ENCODE results near the gene IQGAP3.

Gene IQGAP3

DNA sequence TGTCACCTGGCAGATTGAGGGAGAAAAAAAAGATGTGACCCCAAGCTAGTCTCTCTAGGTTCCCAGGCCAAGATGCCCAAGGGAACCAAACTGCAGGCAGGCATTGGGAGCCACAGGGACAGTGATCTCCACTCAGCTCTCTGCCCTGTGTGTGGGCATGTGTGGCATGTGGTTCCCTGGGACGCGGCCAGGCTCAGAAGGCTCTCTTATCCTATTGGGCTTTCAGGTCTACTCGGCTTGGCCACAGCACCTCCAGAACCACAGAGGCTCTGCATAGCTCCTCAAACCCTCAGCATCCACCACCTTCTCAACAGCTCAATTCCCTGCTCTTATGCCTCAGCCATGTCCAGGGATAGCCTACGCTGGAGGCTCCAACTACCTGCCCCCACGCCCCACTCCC is 22.0 kb downstream of the IQGAP3 start:
- no peak overlapping the region for H3K4me3 ChIP-seq (ENCODE audit: low read depth in 1 of 2, low read length in 2 of 2)
- H3K4me1 ChIP-seq (ENCODE audit: insufficient read depth, low read length) = peaks cover 8% of the 10 kb centered on the region
- no peak overlapping the region for H3K27ac ChIP-seq (ENCODE audit: low read depth, low read length)
- no peaks in the 10 kb centered on the region for H3K27me3 ChIP-seq (ENCODE audit: control insufficient read depth in 1 of 2, insufficient read depth in 2 of 2, low read length in 2 of 2)
- H3K9ac ChIP-seq (ENCODE audit: low read length) = no peak overlapping the region
- no peaks in the 10 kb centered on the region for H3K9me3 ChIP-seq (ENCODE audit: low read length)
- no peaks in the 10 kb centered on the region for H3K36me3 ChIP-seq (ENCODE audit: insufficient read depth, low read length)

GRCh38 chr1:156549831-156550230 is 22.5 kb downstream of the IQGAP3 start:
- H3K27ac ChIP-seq (ENCODE audit: low read depth, low read length) = no peak overlapping the region
- no peak overlapping the region for H3K9ac ChIP-seq (ENCODE audit: low read length)
- no peaks in the 10 kb centered on the region for H3K36me3 ChIP-seq (ENCODE audit: insufficient read depth, low read length)
- H3K27me3 ChIP-seq (ENCODE audit: control insufficient read depth in 1 of 2, insufficient read depth in 2 of 2, low read length in 2 of 2) = no peaks in the 10 kb centered on the region
- no peak overlapping the region for H3K4me3 ChIP-seq (ENCODE audit: low read depth in 1 of 2, low read length in 2 of 2)
- peaks cover 8% of the 10 kb centered on the region for H3K4me1 ChIP-seq (ENCODE audit: insufficient read depth, low read length)
- H3K9me3 ChIP-seq (ENCODE audit: low read length) = no peaks in the 10 kb centered on the region

DNA sequence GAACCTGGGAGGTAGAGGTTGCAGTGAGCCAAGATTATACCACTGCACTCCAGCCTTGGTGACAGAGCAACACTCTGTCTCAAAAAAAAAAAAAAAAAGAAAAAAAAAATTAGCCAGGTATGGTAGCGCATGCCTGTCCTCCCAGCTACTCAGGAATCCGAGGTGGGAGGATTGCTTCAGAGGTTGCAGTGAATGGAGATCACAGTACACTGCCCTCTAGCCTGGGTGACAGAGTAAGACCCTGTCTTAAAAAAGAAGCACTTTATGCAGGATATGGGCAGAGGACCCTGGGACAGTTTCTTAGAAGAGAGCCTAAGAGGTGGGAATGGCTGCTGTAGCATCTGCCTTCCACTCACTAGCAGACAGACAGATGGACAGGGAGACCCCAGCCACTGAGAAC is 23.0 kb downstream of the IQGAP3 start:
- Histone ChIP-seq H3K4me1 (ENCODE audit: insufficient read depth, low read length) (peaks cover 5% of the 10 kb centered on the region), H3K9ac (ENCODE audit: low read length) (no peak overlapping the region), H3K36me3 (ENCODE audit: insufficient read depth, low read length) (no peaks in the 10 kb centered on the region), H3K27me3 (ENCODE audit: control insufficient read depth in 1 of 2, insufficient read depth in 2 of 2, low read length in 2 of 2) (no peaks in the 10 kb centered on the region), H3K27ac (ENCODE audit: low read depth, low read length) (no peak overlapping the region), H3K4me3 (ENCODE audit: low read depth in 1 of 2, low read length in 2 of 2) (no peak overlapping the region), H3K9me3 (ENCODE audit: low read length) (no peaks in the 10 kb centered on the region)

DNA sequence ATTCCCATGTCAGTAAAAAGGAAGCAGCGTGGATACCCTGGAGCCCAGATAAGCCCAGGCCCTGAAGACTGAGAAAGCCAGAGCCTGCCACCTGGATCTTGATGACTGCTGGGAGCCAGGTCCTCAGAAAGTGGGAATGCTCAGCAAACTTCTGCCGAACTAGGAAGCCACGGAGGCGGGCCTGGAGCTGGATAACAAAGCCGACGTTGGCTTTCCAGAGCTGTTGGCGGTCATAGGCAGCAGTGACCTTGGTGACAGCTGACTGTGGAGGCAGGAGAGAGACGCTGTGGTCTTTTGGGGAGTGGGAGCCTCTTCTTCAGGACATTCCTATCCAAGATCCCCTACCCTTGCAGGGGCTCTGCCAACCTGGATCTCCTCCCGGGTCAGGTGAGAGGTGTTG is 24.4 kb downstream of the IQGAP3 start:
- Histone ChIP-seq H3K36me3 (ENCODE audit: insufficient read depth, low read length) (no peaks in the 10 kb centered on the region), H3K4me3 (ENCODE audit: low read depth in 1 of 2, low read length in 2 of 2) (no peak overlapping the region), H3K9me3 (ENCODE audit: low read length) (no peaks in the 10 kb centered on the region), H3K27me3 (ENCODE audit: control insufficient read depth in 1 of 2, insufficient read depth in 2 of 2, low read length in 2 of 2) (no peaks in the 10 kb centered on the region), H3K27ac (ENCODE audit: low read depth, low read length) (no peak overlapping the region), H3K9ac (ENCODE audit: low read length) (no peak overlapping the region), H3K4me1 (ENCODE audit: insufficient read depth, low read length) (no peaks in the 10 kb centered on the region)

DNA sequence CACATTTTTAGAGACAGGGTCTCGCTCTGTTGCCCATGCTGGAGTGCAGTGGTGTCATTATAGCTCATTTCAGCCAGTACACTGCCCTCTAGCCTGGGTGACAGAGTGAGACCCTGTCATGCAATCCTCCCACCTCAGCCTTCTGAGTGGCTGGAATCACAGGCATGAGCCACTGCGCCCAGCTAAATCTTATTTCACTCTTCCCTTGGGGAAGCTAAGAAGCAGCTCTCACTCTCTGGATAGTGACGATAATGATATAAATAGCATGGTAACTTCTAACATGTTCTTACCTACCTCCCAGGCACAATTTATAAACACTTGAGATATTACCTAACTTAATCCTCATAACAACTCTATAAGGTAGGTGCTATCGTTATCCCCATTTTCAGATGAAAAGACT is 24.9 kb downstream of the IQGAP3 start:
- Histone ChIP-seq H3K27ac (ENCODE audit: low read depth, low read length) (no peak overlapping the region), H3K9me3 (ENCODE audit: low read length) (no peaks in the 10 kb centered on the region), H3K9ac (ENCODE audit: low read length) (no peak overlapping the region), H3K27me3 (ENCODE audit: control insufficient read depth in 1 of 2, insufficient read depth in 2 of 2, low read length in 2 of 2) (no peaks in the 10 kb centered on the region), H3K4me1 (ENCODE audit: insufficient read depth, low read length) (no peaks in the 10 kb centered on the region), H3K36me3 (ENCODE audit: insufficient read depth, low read length) (no peaks in the 10 kb centered on the region), H3K4me3 (ENCODE audit: low read depth in 1 of 2, low read length in 2 of 2) (no peak overlapping the region)

GRCh38 chr1:156546267-156546666 is 26.1 kb downstream of the IQGAP3 start:
- no peak overlapping the region for H3K4me3 ChIP-seq (ENCODE audit: low read depth in 1 of 2, low read length in 2 of 2)
- H3K27me3 ChIP-seq (ENCODE audit: control insufficient read depth in 1 of 2, insufficient read depth in 2 of 2, low read length in 2 of 2) = no peaks in the 10 kb centered on the region
- no peaks in the 10 kb centered on the region for H3K4me1 ChIP-seq (ENCODE audit: insufficient read depth, low read length)
- no peaks in the 10 kb centered on the region for H3K9me3 ChIP-seq (ENCODE audit: low read length)
- H3K27ac ChIP-seq (ENCODE audit: low read depth, low read length) = no peak overlapping the region
- no peak overlapping the region for H3K9ac ChIP-seq (ENCODE audit: low read length)
- H3K36me3 ChIP-seq (ENCODE audit: insufficient read depth, low read length) = no peaks in the 10 kb centered on the region

GRCh38 chr1:156544592-156545102 is 27.7 kb downstream of the IQGAP3 start:
- H3K9me3 ChIP-seq (ENCODE audit: low read length) = no peaks in the 10 kb centered on the region
- H3K27me3 ChIP-seq (ENCODE audit: control insufficient read depth in 1 of 2, insufficient read depth in 2 of 2, low read length in 2 of 2) = no peaks in the 10 kb centered on the region
- no peak overlapping the region for H3K27ac ChIP-seq (ENCODE audit: low read depth, low read length)
- no peaks in the 10 kb centered on the region for H3K36me3 ChIP-seq (ENCODE audit: insufficient read depth, low read length)
- H3K4me3 ChIP-seq (ENCODE audit: low read depth in 1 of 2, low read length in 2 of 2) = no peak overlapping the region
- H3K9ac ChIP-seq (ENCODE audit: low read length) = no peak overlapping the region
- H3K4me1 ChIP-seq (ENCODE audit: insufficient read depth, low read length) = no peaks in the 10 kb centered on the region

GRCh38 chr1:156543066-156543465 is 29.3 kb downstream of the IQGAP3 start:
- H3K9ac ChIP-seq (ENCODE audit: low read length) = no peak overlapping the region
- no peaks in the 10 kb centered on the region for H3K9me3 ChIP-seq (ENCODE audit: low read length)
- peaks cover 5% of the 10 kb centered on the region for H3K4me1 ChIP-seq (ENCODE audit: insufficient read depth, low read length)
- H3K4me3 ChIP-seq (ENCODE audit: low read depth in 1 of 2, low read length in 2 of 2) = no peak overlapping the region
- H3K27ac ChIP-seq (ENCODE audit: low read depth, low read length) = no peak overlapping the region
- no peaks in the 10 kb centered on the region for H3K27me3 ChIP-seq (ENCODE audit: control insufficient read depth in 1 of 2, insufficient read depth in 2 of 2, low read length in 2 of 2)
- no peaks in the 10 kb centered on the region for H3K36me3 ChIP-seq (ENCODE audit: insufficient read depth, low read length)

DNA sequence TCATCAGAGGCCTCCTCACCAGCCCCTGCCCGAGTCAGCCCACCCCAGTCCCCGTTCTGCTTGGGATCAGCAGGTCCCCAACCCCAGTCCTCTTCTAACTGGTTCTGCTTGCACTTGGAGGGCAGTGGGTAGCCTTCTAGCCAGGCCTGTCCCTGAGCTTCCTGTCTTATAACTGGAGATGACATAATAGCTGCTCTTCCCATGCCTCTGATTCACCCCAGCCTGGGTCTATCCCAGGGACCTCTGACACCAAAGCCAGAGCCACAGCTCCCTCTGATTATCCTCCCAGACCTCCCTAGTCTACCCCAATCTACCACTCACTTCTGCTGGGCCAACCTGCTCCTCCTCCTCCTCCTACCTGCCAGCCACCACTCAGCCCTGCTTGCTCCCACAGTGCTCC is 31.4 kb downstream of the IQGAP3 start:
- no peak overlapping the region for H3K9ac ChIP-seq (ENCODE audit: low read length)
- H3K27ac ChIP-seq (ENCODE audit: low read depth, low read length) = no peak overlapping the region
- H3K27me3 ChIP-seq (ENCODE audit: control insufficient read depth in 1 of 2, insufficient read depth in 2 of 2, low read length in 2 of 2) = no peaks in the 10 kb centered on the region
- H3K9me3 ChIP-seq (ENCODE audit: low read length) = no peaks in the 10 kb centered on the region
- no peak overlapping the region for H3K4me3 ChIP-seq (ENCODE audit: low read depth in 1 of 2, low read length in 2 of 2)
- H3K4me1 ChIP-seq (ENCODE audit: insufficient read depth, low read length) = peaks cover 5% of the 10 kb centered on the region
- no peaks in the 10 kb centered on the region for H3K36me3 ChIP-seq (ENCODE audit: insufficient read depth, low read length)

- H3K9ac ChIP-seq (ENCODE audit: low read length) = no peak overlapping the region
- H3K4me3 ChIP-seq (ENCODE audit: low read depth in 1 of 2, low read length in 2 of 2) = no peak overlapping the region
- no peaks in the 10 kb centered on the region for H3K27me3 ChIP-seq (ENCODE audit: control insufficient read depth in 1 of 2, insufficient read depth in 2 of 2, low read length in 2 of 2)
- H3K36me3 ChIP-seq (ENCODE audit: insufficient read depth, low read length) = no peaks in the 10 kb centered on the region
- H3K9me3 ChIP-seq (ENCODE audit: low read length) = no peaks in the 10 kb centered on the region
- peaks cover 5% of the 10 kb centered on the region for H3K4me1 ChIP-seq (ENCODE audit: insufficient read depth, low read length)
- no peak overlapping the region for H3K27ac ChIP-seq (ENCODE audit: low read depth, low read length)
Measured at GRCh38 chr1:156539818-156540355, 32.5 kb downstream of the IQGAP3 start.

- Histone ChIP-seq H3K9me3 (ENCODE audit: low read length) (no peaks in the 10 kb centered on the region), H3K36me3 (ENCODE audit: insufficient read depth, low read length) (no peaks in the 10 kb centered on the region), H3K27ac (ENCODE audit: low read depth, low read length) (no peak overlapping the region), H3K27me3 (ENCODE audit: control insufficient read depth in 1 of 2, insufficient read depth in 2 of 2, low read length in 2 of 2) (no peaks in the 10 kb centered on the region), H3K9ac (ENCODE audit: low read length) (no peak overlapping the region), H3K4me3 (ENCODE audit: low read depth in 1 of 2, low read length in 2 of 2) (no peak overlapping the region), H3K4me1 (ENCODE audit: insufficient read depth, low read length) (peaks cover 5% of the 10 kb centered on the region)
Measured at GRCh38 chr1:156538711-156539440, 33.5 kb downstream of the IQGAP3 start.

GRCh38 chr1:156537027-156537426 is 35.3 kb downstream of the IQGAP3 start:
- no peaks in the 10 kb centered on the region for H3K36me3 ChIP-seq (ENCODE audit: insufficient read depth, low read length)
- no peak overlapping the region for H3K4me3 ChIP-seq (ENCODE audit: low read depth in 1 of 2, low read length in 2 of 2)
- H3K27me3 ChIP-seq (ENCODE audit: control insufficient read depth in 1 of 2, insufficient read depth in 2 of 2, low read length in 2 of 2) = no peaks in the 10 kb centered on the region
- no peaks in the 10 kb centered on the region for H3K9me3 ChIP-seq (ENCODE audit: low read length)
- peaks cover 5% of the 10 kb centered on the region for H3K4me1 ChIP-seq (ENCODE audit: insufficient read depth, low read length)
- no peak overlapping the region for H3K27ac ChIP-seq (ENCODE audit: low read depth, low read length)
- no peak overlapping the region for H3K9ac ChIP-seq (ENCODE audit: low read length)

Data from muscle layer of colon (tissue), 2 donors.